ENCODE results near the gene CUL3.

CUL3 gene

GRCh38 chr2:224532441-224532840 is 52.7 kb downstream of the CUL3 start:
- Histone ChIP-seq H3K9me3 (ENCODE audit: control insufficient read depth, low read length) (no peaks in the 10 kb centered on the region), H3K27me3 (ENCODE audit: control insufficient read depth in 1 of 2, insufficient read depth in 1 of 2, low read length in 2 of 2) (no peaks in the 10 kb centered on the region), H3K4me1 (ENCODE audit: control insufficient read depth, insufficient read depth, low read depth, low read length) (no peaks in the 10 kb centered on the region), H4K8ac (ENCODE audit: low read length) (no peak overlapping the region), H3K9ac (ENCODE audit: low read length) (no peak overlapping the region), H3K23ac (ENCODE audit: low read length in 2 of 2) (no peak overlapping the region), H2BK12ac (ENCODE audit: low read length in 2 of 2) (no peak overlapping the region), H2BK120ac (ENCODE audit: low read depth, low read length) (no peak overlapping the region), H3K79me1 (replicated peaks; ENCODE audit: low read length, poor library complexity, severe bottlenecking) (peaks cover 5% of the 10 kb centered on the region), H3K14ac (ENCODE audit: low read length in 2 of 2) (no peak overlapping the region), H2AFZ (ENCODE audit: low read depth, low read length) (no peak overlapping the region), H2BK5ac (ENCODE audit: low read depth, low read length, poor library complexity, severe bottlenecking) (no peak overlapping the region), H3K27ac (ENCODE audit: low read length, poor library complexity, severe bottlenecking) (no peak overlapping the region), H3K4ac (ENCODE audit: low read depth in 1 of 2, low read length in 2 of 2) (no peak overlapping the region), H4K91ac (ENCODE audit: low read length) (no peak overlapping the region), H3K4me3 (ENCODE audit: insufficient read depth in 1 of 2, low read depth in 1 of 2, low read length in 2 of 2) (no peak overlapping the region), H2AK5ac (ENCODE audit: low read length, severe bottlenecking) (no peak overlapping the region), H2BK15ac (ENCODE audit: low read depth, poor library complexity, severe bottlenecking) (no peak overlapping the region), H3K36me3 (ENCODE audit: control insufficient read depth in 1 of 2, insufficient read depth in 2 of 2, low read depth in 1 of 2, low read length in 2 of 2) (peaks cover 6 to 42% of the 10 kb centered on the region in 2 experiments), H3K4me2 (ENCODE audit: low read length, poor library complexity, severe bottlenecking) (no peak overlapping the region), H3K18ac (ENCODE audit: low read depth in 1 of 2, low read length in 2 of 2) (no peak overlapping the region)
- 100% methylated on average over 1 of the region's 1 CpG for WGBS
- no peak for DNase-seq

- Histone ChIP-seq H2BK120ac (ENCODE audit: low read depth, low read length) (no peak overlapping the region), H3K36me3 (ENCODE audit: control insufficient read depth in 1 of 2, insufficient read depth in 2 of 2, low read depth in 1 of 2, low read length in 2 of 2) (peaks cover 6 to 22% of the 10 kb centered on the region in 2 experiments), H3K4ac (ENCODE audit: low read depth in 1 of 2, low read length in 2 of 2) (no peak overlapping the region), H2AFZ (ENCODE audit: low read depth, low read length) (no peak overlapping the region), H2BK12ac (ENCODE audit: low read length in 2 of 2) (no peak overlapping the region), H2BK15ac (ENCODE audit: low read depth, poor library complexity, severe bottlenecking) (no peak overlapping the region), H3K27me3 (ENCODE audit: control insufficient read depth in 1 of 2, insufficient read depth in 1 of 2, low read length in 2 of 2) (no peaks in the 10 kb centered on the region), H3K9me3 (ENCODE audit: control insufficient read depth, low read length) (no peaks in the 10 kb centered on the region), H3K27ac (ENCODE audit: low read length, poor library complexity, severe bottlenecking) (no peak overlapping the region), H3K4me2 (ENCODE audit: low read length, poor library complexity, severe bottlenecking) (no peak overlapping the region), H3K9ac (ENCODE audit: low read length) (no peak overlapping the region), H3K14ac (ENCODE audit: low read length in 2 of 2) (no peak overlapping the region), H3K18ac (ENCODE audit: low read depth in 1 of 2, low read length in 2 of 2) (no peak overlapping the region), H3K79me1 (replicated peaks; ENCODE audit: low read length, poor library complexity, severe bottlenecking) (peaks cover 7% of the 10 kb centered on the region), H2BK5ac (ENCODE audit: low read depth, low read length, poor library complexity, severe bottlenecking) (no peak overlapping the region), H2AK5ac (ENCODE audit: low read length, severe bottlenecking) (no peak overlapping the region), H3K4me3 (ENCODE audit: insufficient read depth in 1 of 2, low read depth in 1 of 2, low read length in 2 of 2) (no peak overlapping the region), H3K23ac (ENCODE audit: low read length in 2 of 2) (no peak overlapping the region), H4K8ac (ENCODE audit: low read length) (no peak overlapping the region), H4K91ac (ENCODE audit: low read length) (no peak overlapping the region), H3K4me1 (ENCODE audit: control insufficient read depth, insufficient read depth, low read depth, low read length) (no peaks in the 10 kb centered on the region)
- no peak for DNase-seq
- 83% methylated on average over 2 of the region's 3 CpGs for WGBS
Measured at GRCh38 chr2:224528171-224528570, 57.0 kb downstream of the CUL3 start.

GRCh38 chr2:224525774-224526173 is 59.4 kb downstream of the CUL3 start:
- H3K18ac ChIP-seq (ENCODE audit: low read depth in 1 of 2, low read length in 2 of 2) = no peak overlapping the region
- peaks cover 6 to 7% of the 10 kb centered on the region in 2 experiments for H3K36me3 ChIP-seq (ENCODE audit: control insufficient read depth in 1 of 2, insufficient read depth in 2 of 2, low read depth in 1 of 2, low read length in 2 of 2)
- H3K79me1 ChIP-seq (replicated peaks; ENCODE audit: low read length, poor library complexity, severe bottlenecking) = peaks cover 3% of the 10 kb centered on the region
- no peak overlapping the region for H2BK12ac ChIP-seq (ENCODE audit: low read length in 2 of 2)
- H4K8ac ChIP-seq (ENCODE audit: low read length) = no peak overlapping the region
- peaks cover 1% of the 10 kb centered on the region for H3K4me1 ChIP-seq (ENCODE audit: control insufficient read depth, insufficient read depth, low read depth, low read length)
- no peak overlapping the region for H2AK5ac ChIP-seq (ENCODE audit: low read length, severe bottlenecking)
- H3K4me3 ChIP-seq (ENCODE audit: insufficient read depth in 1 of 2, low read depth in 1 of 2, low read length in 2 of 2) = peak overlapping the region in 1 of 2 experiments; percentile 40
- H4K91ac ChIP-seq (ENCODE audit: low read length) = no peak overlapping the region
- no peak overlapping the region for H2BK15ac ChIP-seq (ENCODE audit: low read depth, poor library complexity, severe bottlenecking)
- DNase-seq = no peak
- H2BK120ac ChIP-seq (ENCODE audit: low read depth, low read length) = no peak overlapping the region
- H3K27ac ChIP-seq (ENCODE audit: low read length, poor library complexity, severe bottlenecking) = no peak overlapping the region
- peak overlapping the region; percentile 8 for H3K9ac ChIP-seq (ENCODE audit: low read length)
- H2AFZ ChIP-seq (ENCODE audit: low read depth, low read length) = no peak overlapping the region
- WGBS = no CpG with 5 or more reads among the region's 1 CpG
- H3K14ac ChIP-seq (ENCODE audit: low read length in 2 of 2) = no peak overlapping the region
- H3K9me3 ChIP-seq (ENCODE audit: control insufficient read depth, low read length) = no peaks in the 10 kb centered on the region
- H2BK5ac ChIP-seq (ENCODE audit: low read depth, low read length, poor library complexity, severe bottlenecking) = no peak overlapping the region
- H3K4ac ChIP-seq (ENCODE audit: low read depth in 1 of 2, low read length in 2 of 2) = no peak overlapping the region
- no peaks in the 10 kb centered on the region for H3K27me3 ChIP-seq (ENCODE audit: control insufficient read depth in 1 of 2, insufficient read depth in 1 of 2, low read length in 2 of 2)
- no peak overlapping the region for H3K23ac ChIP-seq (ENCODE audit: low read length in 2 of 2)
- H3K4me2 ChIP-seq (ENCODE audit: low read length, poor library complexity, severe bottlenecking) = no peak overlapping the region

GRCh38 chr2:224524657-224525056 is 60.5 kb downstream of the CUL3 start:
- WGBS = 96% methylated on average over 2 of the region's 2 CpGs
- DNase-seq = no peak
- H3K4me3 ChIP-seq (ENCODE audit: insufficient read depth in 1 of 2, low read depth in 1 of 2, low read length in 2 of 2) = no peak overlapping the region

More at GRCh38 chr2:224524657-224525056, 60.5 kb downstream of the CUL3 start:
- Histone ChIP-seq H3K4me1 (ENCODE audit: control insufficient read depth, insufficient read depth, low read depth, low read length) (peaks cover 3% of the 10 kb centered on the region), H2BK12ac (ENCODE audit: low read length in 2 of 2) (no peak overlapping the region), H3K9me3 (ENCODE audit: control insufficient read depth, low read length) (no peaks in the 10 kb centered on the region), H3K18ac (ENCODE audit: low read depth in 1 of 2, low read length in 2 of 2) (no peak overlapping the region), H2AFZ (ENCODE audit: low read depth, low read length) (no peak overlapping the region), H3K36me3 (ENCODE audit: control insufficient read depth in 1 of 2, insufficient read depth in 2 of 2, low read depth in 1 of 2, low read length in 2 of 2) (peaks cover 2 to 5% of the 10 kb centered on the region in 2 experiments), H3K23ac (ENCODE audit: low read length in 2 of 2) (no peak overlapping the region), H3K4ac (ENCODE audit: low read depth in 1 of 2, low read length in 2 of 2) (no peak overlapping the region), H3K27me3 (ENCODE audit: control insufficient read depth in 1 of 2, insufficient read depth in 1 of 2, low read length in 2 of 2) (no peaks in the 10 kb centered on the region), H2BK120ac (ENCODE audit: low read depth, low read length) (no peak overlapping the region), H3K79me1 (replicated peaks; ENCODE audit: low read length, poor library complexity, severe bottlenecking) (peaks cover 3% of the 10 kb centered on the region), H4K8ac (ENCODE audit: low read length) (no peak overlapping the region), H3K9ac (ENCODE audit: low read length) (no peak overlapping the region), H3K14ac (ENCODE audit: low read length in 2 of 2) (no peak overlapping the region), H3K27ac (ENCODE audit: low read length, poor library complexity, severe bottlenecking) (peak overlapping the region; percentile 66), H2BK5ac (ENCODE audit: low read depth, low read length, poor library complexity, severe bottlenecking) (no peak overlapping the region), H2BK15ac (ENCODE audit: low read depth, poor library complexity, severe bottlenecking) (no peak overlapping the region), H3K4me2 (ENCODE audit: low read length, poor library complexity, severe bottlenecking) (no peak overlapping the region), H4K91ac (ENCODE audit: low read length) (no peak overlapping the region), H2AK5ac (ENCODE audit: low read length, severe bottlenecking) (no peak overlapping the region)

All from mesenchymal stem cell (in vitro differentiated cells and primary cell).